ENCODE data around the gene VWA5B2.

DNA sequence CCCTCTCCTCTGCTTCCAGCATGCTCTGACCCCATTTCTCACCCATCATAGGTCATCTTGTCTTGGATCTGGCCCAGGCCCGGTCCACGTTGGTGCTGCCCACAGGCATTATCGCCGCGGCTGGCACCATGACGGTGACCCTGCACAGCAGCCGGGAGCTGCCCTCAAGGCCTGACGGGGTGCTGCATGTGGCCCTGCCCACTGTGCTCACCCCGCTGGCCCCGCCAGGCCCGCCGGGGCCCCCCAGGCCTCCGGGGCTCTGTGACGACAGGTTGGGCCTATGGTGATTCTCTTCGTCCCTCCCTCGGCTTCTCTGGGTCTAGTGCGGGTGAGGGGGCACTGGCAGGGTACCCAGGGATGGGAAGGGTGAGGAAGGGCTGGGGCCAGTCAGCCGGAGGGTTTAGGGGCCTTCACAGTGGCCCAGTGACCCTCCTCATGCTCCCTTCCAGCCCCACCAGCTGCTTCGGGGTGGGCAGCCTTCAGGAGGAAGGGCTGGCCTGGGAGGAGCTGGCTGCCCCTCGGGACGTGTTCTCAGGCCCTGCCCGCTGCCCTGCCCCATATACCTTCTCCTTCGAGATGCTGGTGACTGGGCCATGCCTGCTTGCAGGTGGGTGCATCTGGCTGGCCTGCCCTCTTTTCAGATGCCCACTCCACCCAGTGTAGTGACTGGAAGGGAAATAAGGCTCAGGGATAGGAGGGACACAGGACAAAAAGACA lies 3.9 kb downstream of the VWA5B2 start:
- no peak for TF ChIP-seq ZNF274 (IDR thresholded peaks at IDR 0.05; ENCODE audit: borderline replicate concordance, low read depth, low read length)
- no peak for TF ChIP-seq EZH2 (IDR thresholded peaks at IDR 0.05; ENCODE audit: borderline replicate concordance, low read depth, low read length)
- TF ChIP-seq, protein P1, sequence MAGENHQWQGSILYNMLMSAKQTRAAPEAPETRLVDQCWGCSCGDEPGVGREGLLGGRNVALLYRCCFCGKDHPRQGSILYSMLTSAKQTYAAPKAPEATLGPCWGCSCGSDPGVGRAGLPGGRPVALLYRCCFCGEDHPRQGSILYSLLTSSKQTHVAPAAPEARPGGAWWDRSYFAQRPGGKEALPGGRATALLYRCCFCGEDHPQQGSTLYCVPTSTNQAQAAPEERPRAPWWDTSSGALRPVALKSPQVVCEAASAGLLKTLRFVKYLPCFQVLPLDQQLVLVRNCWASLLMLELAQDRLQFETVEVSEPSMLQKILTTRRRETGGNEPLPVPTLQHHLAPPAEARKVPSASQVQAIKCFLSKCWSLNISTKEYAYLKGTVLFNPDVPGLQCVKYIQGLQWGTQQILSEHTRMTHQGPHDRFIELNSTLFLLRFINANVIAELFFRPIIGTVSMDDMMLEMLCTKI (IDR thresholded peaks at IDR 0.05; ENCODE audit: partially characterized antibody): no peak
- TF ChIP-seq TARDBP (IDR thresholded peaks at IDR 0.05): no peak
- TF ChIP-seq TOE1 (IDR thresholded peaks at IDR 0.05; ENCODE audit: borderline replicate concordance): no peak
- TF ChIP-seq TOE1 (CRISPR knock-in tag; IDR thresholded peaks at IDR 0.05; ENCODE audit: borderline replicate concordance, low read depth): no peak
- TF ChIP-seq, protein P2, sequence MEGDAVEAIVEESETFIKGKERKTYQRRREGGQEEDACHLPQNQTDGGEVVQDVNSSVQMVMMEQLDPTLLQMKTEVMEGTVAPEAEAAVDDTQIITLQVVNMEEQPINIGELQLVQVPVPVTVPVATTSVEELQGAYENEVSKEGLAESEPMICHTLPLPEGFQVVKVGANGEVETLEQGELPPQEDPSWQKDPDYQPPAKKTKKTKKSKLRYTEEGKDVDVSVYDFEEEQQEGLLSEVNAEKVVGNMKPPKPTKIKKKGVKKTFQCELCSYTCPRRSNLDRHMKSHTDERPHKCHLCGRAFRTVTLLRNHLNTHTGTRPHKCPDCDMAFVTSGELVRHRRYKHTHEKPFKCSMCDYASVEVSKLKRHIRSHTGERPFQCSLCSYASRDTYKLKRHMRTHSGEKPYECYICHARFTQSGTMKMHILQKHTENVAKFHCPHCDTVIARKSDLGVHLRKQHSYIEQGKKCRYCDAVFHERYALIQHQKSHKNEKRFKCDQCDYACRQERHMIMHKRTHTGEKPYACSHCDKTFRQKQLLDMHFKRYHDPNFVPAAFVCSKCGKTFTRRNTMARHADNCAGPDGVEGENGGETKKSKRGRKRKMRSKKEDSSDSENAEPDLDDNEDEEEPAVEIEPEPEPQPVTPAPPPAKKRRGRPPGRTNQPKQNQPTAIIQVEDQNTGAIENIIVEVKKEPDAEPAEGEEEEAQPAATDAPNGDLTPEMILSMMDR (IDR thresholded peaks at IDR 0.05 in 2 of 3, conservative IDR thresholded peaks at IDR 0.05 in 1 of 3; ENCODE audit: insufficient read depth in 2 of 3, low read depth in 1 of 3, low read length in 3 of 3): no peak
- no peak for TF ChIP-seq XRCC5 (IDR thresholded peaks at IDR 0.05; ENCODE audit: low read depth, low read length)
- TF ChIP-seq, protein P3, sequence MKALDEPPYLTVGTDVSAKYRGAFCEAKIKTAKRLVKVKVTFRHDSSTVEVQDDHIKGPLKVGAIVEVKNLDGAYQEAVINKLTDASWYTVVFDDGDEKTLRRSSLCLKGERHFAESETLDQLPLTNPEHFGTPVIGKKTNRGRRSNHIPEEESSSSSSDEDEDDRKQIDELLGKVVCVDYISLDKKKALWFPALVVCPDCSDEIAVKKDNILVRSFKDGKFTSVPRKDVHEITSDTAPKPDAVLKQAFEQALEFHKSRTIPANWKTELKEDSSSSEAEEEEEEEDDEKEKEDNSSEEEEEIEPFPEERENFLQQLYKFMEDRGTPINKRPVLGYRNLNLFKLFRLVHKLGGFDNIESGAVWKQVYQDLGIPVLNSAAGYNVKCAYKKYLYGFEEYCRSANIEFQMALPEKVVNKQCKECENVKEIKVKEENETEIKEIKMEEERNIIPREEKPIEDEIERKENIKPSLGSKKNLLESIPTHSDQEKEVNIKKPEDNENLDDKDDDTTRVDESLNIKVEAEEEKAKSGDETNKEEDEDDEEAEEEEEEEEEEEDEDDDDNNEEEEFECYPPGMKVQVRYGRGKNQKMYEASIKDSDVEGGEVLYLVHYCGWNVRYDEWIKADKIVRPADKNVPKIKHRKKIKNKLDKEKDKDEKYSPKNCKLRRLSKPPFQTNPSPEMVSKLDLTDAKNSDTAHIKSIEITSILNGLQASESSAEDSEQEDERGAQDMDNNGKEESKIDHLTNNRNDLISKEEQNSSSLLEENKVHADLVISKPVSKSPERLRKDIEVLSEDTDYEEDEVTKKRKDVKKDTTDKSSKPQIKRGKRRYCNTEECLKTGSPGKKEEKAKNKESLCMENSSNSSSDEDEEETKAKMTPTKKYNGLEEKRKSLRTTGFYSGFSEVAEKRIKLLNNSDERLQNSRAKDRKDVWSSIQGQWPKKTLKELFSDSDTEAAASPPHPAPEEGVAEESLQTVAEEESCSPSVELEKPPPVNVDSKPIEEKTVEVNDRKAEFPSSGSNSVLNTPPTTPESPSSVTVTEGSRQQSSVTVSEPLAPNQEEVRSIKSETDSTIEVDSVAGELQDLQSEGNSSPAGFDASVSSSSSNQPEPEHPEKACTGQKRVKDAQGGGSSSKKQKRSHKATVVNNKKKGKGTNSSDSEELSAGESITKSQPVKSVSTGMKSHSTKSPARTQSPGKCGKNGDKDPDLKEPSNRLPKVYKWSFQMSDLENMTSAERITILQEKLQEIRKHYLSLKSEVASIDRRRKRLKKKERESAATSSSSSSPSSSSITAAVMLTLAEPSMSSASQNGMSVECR (CRISPR knock-in tag; IDR thresholded peaks at IDR 0.05): no peak
- TF ChIP-seq ELF4 (CRISPR knock-in tag; IDR thresholded peaks at IDR 0.05): no peak
- TF ChIP-seq, protein P4, sequence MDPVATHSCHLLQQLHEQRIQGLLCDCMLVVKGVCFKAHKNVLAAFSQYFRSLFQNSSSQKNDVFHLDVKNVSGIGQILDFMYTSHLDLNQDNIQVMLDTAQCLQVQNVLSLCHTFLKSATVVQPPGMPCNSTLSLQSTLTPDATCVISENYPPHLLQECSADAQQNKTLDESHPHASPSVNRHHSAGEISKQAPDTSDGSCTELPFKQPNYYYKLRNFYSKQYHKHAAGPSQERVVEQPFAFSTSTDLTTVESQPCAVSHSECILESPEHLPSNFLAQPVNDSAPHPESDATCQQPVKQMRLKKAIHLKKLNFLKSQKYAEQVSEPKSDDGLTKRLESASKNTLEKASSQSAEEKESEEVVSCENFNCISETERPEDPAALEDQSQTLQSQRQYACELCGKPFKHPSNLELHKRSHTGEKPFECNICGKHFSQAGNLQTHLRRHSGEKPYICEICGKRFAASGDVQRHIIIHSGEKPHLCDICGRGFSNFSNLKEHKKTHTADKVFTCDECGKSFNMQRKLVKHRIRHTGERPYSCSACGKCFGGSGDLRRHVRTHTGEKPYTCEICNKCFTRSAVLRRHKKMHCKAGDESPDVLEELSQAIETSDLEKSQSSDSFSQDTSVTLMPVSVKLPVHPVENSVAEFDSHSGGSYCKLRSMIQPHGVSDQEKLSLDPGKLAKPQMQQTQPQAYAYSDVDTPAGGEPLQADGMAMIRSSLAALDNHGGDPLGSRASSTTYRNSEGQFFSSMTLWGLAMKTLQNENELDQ (CRISPR knock-in tag; IDR thresholded peaks at IDR 0.05; ENCODE audit: borderline replicate concordance): no peak
- TF ChIP-seq, protein P5, sequence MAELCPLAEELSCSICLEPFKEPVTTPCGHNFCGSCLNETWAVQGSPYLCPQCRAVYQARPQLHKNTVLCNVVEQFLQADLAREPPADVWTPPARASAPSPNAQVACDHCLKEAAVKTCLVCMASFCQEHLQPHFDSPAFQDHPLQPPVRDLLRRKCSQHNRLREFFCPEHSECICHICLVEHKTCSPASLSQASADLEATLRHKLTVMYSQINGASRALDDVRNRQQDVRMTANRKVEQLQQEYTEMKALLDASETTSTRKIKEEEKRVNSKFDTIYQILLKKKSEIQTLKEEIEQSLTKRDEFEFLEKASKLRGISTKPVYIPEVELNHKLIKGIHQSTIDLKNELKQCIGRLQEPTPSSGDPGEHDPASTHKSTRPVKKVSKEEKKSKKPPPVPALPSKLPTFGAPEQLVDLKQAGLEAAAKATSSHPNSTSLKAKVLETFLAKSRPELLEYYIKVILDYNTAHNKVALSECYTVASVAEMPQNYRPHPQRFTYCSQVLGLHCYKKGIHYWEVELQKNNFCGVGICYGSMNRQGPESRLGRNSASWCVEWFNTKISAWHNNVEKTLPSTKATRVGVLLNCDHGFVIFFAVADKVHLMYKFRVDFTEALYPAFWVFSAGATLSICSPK (IDR thresholded peaks at IDR 0.05; ENCODE audit: borderline replicate concordance): no peak
- no peak for TF ChIP-seq ARNT (IDR thresholded peaks at IDR 0.05)
- TF ChIP-seq POLR2A (conservative IDR thresholded peaks at IDR 0.05): no peak

Data from K562 (cell line).